ENCODE measurements around the gene SYNPO.

The SYNPO gene

GRCh38 chr5:150606476-150606875 lies 34.0 kb upstream of the SYNPO start:
- no peak overlapping the region for H3K4me3 ChIP-seq (ENCODE audit: low read length)
- DNase-seq (ENCODE audit: low read depth): no peak
- TF ChIP-seq CTCF (IDR thresholded peaks at IDR 0.05; ENCODE audit: insufficient read depth, low read depth, low read length, missing control alignments): no peak

DNA sequence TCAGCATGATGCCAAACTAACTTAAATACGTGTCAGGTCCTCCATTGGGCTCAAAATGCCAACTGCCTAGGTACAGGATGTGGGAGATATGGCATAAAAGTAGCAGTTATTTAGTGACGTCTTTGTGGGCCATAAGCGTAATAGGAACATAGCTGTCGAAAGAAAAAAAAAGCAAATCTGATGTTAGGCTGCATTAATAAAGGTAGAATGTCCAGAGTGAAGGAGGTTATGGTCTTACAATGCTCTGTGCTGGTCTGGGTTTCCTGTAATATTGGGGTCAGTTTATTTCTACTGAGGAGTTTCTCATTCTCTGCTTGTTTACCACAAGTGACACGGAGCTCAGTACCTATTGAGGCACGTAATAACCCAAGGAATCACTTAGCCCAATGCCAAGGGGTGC lies 33.4 kb upstream of the SYNPO start:
- TF ChIP-seq CTCF (IDR thresholded peaks at IDR 0.05; ENCODE audit: insufficient read depth, low read depth, low read length, missing control alignments): no peak
- DNase-seq (ENCODE audit: low read depth): no peak
- no peak overlapping the region for H3K4me3 ChIP-seq (ENCODE audit: low read length)

DNA sequence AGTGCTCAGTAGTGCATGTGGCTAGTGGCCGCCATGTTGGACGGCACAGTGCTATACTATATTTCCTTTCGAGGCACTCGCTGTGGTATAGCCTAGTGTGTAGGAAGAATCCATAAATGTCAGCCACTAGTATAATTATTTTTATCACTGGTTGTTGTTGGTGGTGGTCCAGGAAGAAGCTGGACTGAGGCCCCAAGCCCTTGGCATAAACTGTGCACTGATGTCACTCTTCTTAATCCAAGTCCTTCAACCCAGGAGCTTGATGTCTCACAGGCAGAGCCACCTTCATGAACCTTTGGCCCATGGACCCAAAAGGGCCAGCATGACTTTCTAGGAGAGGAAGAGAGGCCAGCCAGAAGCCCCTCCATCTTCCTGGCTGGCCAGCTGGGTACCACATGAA lies 32.5 kb upstream of the SYNPO start:
- no peak for TF ChIP-seq CTCF (IDR thresholded peaks at IDR 0.05; ENCODE audit: insufficient read depth, low read depth, low read length, missing control alignments)
- no peak for DNase-seq (ENCODE audit: low read depth)
- H3K4me3 ChIP-seq (ENCODE audit: low read length): no peak overlapping the region

- no peak for TF ChIP-seq CTCF (IDR thresholded peaks at IDR 0.05; ENCODE audit: insufficient read depth, low read depth, low read length, missing control alignments)
- DNase-seq (ENCODE audit: low read depth): no peak
- no peak overlapping the region for H3K4me3 ChIP-seq (ENCODE audit: low read length)
These were observed 31.5 kb upstream of the SYNPO start for GRCh38 chr5:150608991-150609390.

- TF ChIP-seq CTCF (IDR thresholded peaks at IDR 0.05; ENCODE audit: insufficient read depth, low read depth, low read length, missing control alignments): no peak
- no peak for DNase-seq (ENCODE audit: low read depth)
- H3K4me3 ChIP-seq (ENCODE audit: low read length): no peak overlapping the region
These were observed 30.4 kb upstream of the SYNPO start for GRCh38 chr5:150609843-150610584.

- no peak for TF ChIP-seq CTCF (IDR thresholded peaks at IDR 0.05; ENCODE audit: insufficient read depth, low read depth, low read length, missing control alignments)
- DNase-seq (ENCODE audit: low read depth): no peak
- no peak overlapping the region for H3K4me3 ChIP-seq (ENCODE audit: low read length)
These were observed 29.4 kb upstream of the SYNPO start for GRCh38 chr5:150611026-150611425.

DNA sequence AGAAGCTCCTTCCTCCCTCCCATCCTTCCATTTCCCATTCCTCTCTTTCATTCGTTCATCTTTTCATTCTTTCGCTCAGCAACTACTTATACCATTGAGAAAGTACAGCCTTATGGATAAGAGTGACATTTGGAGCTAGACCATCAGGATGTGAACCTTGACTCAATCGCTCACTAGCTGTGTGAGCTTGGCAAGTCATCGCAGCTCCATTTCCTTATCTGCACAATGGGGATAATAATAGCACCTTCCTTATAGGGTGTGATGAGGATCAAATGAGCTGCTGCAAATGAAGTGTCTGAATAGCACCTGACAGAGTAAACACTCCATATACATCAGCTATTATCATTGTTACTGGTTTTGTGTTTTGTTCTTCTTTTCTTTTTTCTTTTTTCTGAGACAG lies 28.1 kb upstream of the SYNPO start:
- no peak for TF ChIP-seq CTCF (IDR thresholded peaks at IDR 0.05; ENCODE audit: insufficient read depth, low read depth, low read length, missing control alignments)
- no peak for DNase-seq (ENCODE audit: low read depth)

More for the DNA sequence above, 28.1 kb upstream of the SYNPO start:
- no peak overlapping the region for H3K4me3 ChIP-seq (ENCODE audit: low read length)

Data from epithelial cell of esophagus (primary cell).